ENCODE data around the gene FGD5.

GRCh38 chr3:14819671-14820070 is 909 bp downstream of the FGD5 start:
- no peak for TF ChIP-seq CTCF (IDR thresholded peaks at IDR 0.05)
- TF ChIP-seq POLR2A (IDR thresholded peaks at IDR 0.05) = no peak
